ENCODE results near the gene ACP7. TPM values are rescaled to one million over a fixed set of nuclear protein-coding genes. Genes with fewer than 3 reads are reported as not detected.

Gene ACP7
- polyA plus RNA-seq, 1 of the 3 experiments (the other 2 are of a cell fraction) = 0.36 TPM

DNA sequence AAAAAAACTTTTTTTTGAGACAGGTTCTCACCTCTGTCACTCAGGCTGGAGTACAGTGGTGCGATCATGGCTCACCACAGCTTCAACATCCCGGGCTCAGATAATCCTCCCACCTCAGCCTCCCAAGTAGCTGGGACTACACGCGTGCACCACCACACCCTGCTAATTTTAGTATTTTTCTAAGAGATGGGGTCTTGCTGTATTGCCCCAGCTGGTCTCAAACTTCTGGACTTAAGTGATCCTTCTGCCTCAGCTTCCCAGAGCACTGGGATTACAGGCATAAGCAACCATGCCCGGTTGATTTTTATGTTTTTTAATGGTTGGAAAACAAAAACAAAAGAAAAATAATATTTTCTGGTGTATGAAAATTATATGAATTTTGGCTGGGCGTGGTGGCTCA is 9.2 kb upstream of the ACP7 start:
- H3F3A ChIP-seq (replicated peaks; ENCODE audit: insufficient read depth) = peaks cover 27% of the 10 kb centered on the region
- H3K9me2 ChIP-seq = no peaks in the 10 kb centered on the region
- H3K9ac ChIP-seq = no peak overlapping the region
- no peak for TF ChIP-seq TCF12 (IDR thresholded peaks at IDR 0.05)
- TF ChIP-seq, protein P1, sequence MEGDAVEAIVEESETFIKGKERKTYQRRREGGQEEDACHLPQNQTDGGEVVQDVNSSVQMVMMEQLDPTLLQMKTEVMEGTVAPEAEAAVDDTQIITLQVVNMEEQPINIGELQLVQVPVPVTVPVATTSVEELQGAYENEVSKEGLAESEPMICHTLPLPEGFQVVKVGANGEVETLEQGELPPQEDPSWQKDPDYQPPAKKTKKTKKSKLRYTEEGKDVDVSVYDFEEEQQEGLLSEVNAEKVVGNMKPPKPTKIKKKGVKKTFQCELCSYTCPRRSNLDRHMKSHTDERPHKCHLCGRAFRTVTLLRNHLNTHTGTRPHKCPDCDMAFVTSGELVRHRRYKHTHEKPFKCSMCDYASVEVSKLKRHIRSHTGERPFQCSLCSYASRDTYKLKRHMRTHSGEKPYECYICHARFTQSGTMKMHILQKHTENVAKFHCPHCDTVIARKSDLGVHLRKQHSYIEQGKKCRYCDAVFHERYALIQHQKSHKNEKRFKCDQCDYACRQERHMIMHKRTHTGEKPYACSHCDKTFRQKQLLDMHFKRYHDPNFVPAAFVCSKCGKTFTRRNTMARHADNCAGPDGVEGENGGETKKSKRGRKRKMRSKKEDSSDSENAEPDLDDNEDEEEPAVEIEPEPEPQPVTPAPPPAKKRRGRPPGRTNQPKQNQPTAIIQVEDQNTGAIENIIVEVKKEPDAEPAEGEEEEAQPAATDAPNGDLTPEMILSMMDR (IDR thresholded peaks at IDR 0.05) = no peak
- TF ChIP-seq, protein P2, sequence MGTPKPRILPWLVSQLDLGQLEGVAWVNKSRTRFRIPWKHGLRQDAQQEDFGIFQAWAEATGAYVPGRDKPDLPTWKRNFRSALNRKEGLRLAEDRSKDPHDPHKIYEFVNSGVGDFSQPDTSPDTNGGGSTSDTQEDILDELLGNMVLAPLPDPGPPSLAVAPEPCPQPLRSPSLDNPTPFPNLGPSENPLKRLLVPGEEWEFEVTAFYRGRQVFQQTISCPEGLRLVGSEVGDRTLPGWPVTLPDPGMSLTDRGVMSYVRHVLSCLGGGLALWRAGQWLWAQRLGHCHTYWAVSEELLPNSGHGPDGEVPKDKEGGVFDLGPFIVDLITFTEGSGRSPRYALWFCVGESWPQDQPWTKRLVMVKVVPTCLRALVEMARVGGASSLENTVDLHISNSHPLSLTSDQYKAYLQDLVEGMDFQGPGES (IDR thresholded peaks at IDR 0.05; ENCODE audit: low read depth, low read length) = no peak
- no peak for TF ChIP-seq FOSL2 (IDR thresholded peaks at IDR 0.05; ENCODE audit: borderline replicate concordance, low read depth)
- TF ChIP-seq MEF2A (IDR thresholded peaks at IDR 0.05; ENCODE audit: borderline replicate concordance, low read depth) = no peak
- TF ChIP-seq, protein P3, sequence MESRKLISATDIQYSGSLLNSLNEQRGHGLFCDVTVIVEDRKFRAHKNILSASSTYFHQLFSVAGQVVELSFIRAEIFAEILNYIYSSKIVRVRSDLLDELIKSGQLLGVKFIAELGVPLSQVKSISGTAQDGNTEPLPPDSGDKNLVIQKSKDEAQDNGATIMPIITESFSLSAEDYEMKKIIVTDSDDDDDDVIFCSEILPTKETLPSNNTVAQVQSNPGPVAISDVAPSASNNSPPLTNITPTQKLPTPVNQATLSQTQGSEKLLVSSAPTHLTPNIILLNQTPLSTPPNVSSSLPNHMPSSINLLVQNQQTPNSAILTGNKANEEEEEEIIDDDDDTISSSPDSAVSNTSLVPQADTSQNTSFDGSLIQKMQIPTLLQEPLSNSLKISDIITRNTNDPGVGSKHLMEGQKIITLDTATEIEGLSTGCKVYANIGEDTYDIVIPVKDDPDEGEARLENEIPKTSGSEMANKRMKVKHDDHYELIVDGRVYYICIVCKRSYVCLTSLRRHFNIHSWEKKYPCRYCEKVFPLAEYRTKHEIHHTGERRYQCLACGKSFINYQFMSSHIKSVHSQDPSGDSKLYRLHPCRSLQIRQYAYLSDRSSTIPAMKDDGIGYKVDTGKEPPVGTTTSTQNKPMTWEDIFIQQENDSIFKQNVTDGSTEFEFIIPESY (IDR thresholded peaks at IDR 0.05; ENCODE audit: borderline replicate concordance, low read depth) = no peak
- no peak for TF ChIP-seq RFX5 (IDR thresholded peaks at IDR 0.05; ENCODE audit: low read length)
- TF ChIP-seq, protein P4, sequence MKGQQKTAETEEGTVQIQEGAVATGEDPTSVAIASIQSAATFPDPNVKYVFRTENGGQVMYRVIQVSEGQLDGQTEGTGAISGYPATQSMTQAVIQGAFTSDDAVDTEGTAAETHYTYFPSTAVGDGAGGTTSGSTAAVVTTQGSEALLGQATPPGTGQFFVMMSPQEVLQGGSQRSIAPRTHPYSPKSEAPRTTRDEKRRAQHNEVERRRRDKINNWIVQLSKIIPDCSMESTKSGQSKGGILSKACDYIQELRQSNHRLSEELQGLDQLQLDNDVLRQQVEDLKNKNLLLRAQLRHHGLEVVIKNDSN (IDR thresholded peaks at IDR 0.05; ENCODE audit: borderline replicate concordance, low read depth) = no peak
- no peak for TF ChIP-seq CHD2 (IDR thresholded peaks at IDR 0.05; ENCODE audit: low read length, partially characterized antibody)
- TF ChIP-seq, protein P5, sequence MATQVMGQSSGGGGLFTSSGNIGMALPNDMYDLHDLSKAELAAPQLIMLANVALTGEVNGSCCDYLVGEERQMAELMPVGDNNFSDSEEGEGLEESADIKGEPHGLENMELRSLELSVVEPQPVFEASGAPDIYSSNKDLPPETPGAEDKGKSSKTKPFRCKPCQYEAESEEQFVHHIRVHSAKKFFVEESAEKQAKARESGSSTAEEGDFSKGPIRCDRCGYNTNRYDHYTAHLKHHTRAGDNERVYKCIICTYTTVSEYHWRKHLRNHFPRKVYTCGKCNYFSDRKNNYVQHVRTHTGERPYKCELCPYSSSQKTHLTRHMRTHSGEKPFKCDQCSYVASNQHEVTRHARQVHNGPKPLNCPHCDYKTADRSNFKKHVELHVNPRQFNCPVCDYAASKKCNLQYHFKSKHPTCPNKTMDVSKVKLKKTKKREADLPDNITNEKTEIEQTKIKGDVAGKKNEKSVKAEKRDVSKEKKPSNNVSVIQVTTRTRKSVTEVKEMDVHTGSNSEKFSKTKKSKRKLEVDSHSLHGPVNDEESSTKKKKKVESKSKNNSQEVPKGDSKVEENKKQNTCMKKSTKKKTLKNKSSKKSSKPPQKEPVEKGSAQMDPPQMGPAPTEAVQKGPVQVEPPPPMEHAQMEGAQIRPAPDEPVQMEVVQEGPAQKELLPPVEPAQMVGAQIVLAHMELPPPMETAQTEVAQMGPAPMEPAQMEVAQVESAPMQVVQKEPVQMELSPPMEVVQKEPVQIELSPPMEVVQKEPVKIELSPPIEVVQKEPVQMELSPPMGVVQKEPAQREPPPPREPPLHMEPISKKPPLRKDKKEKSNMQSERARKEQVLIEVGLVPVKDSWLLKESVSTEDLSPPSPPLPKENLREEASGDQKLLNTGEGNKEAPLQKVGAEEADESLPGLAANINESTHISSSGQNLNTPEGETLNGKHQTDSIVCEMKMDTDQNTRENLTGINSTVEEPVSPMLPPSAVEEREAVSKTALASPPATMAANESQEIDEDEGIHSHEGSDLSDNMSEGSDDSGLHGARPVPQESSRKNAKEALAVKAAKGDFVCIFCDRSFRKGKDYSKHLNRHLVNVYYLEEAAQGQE (IDR thresholded peaks at IDR 0.05; ENCODE audit: low read depth, low read length) = no peak
- no peak for TF ChIP-seq NFIC (IDR thresholded peaks at IDR 0.05; ENCODE audit: borderline replicate concordance)
- TF ChIP-seq, protein P6, sequence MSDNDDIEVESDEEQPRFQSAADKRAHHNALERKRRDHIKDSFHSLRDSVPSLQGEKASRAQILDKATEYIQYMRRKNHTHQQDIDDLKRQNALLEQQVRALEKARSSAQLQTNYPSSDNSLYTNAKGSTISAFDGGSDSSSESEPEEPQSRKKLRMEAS (IDR thresholded peaks at IDR 0.05; ENCODE audit: low read depth) = no peak
- no peak for TF ChIP-seq SMC3 (IDR thresholded peaks at IDR 0.05; ENCODE audit: low read depth, low read length)
- TF ChIP-seq RAD21 (IDR thresholded peaks at IDR 0.05; ENCODE audit: low read length) = no peak
- no peak for TF ChIP-seq EP300 (IDR thresholded peaks at IDR 0.05; ENCODE audit: borderline replicate concordance in 1 of 2, low read depth in 1 of 2, low read length in 1 of 2)
- no peak for TF ChIP-seq MXI1 (IDR thresholded peaks at IDR 0.05; ENCODE audit: low read depth, low read length)
- TF ChIP-seq POLR2AphosphoS5 (IDR thresholded peaks at IDR 0.05; ENCODE audit: low read depth, low read length) = no peak
- TF ChIP-seq, protein P7, sequence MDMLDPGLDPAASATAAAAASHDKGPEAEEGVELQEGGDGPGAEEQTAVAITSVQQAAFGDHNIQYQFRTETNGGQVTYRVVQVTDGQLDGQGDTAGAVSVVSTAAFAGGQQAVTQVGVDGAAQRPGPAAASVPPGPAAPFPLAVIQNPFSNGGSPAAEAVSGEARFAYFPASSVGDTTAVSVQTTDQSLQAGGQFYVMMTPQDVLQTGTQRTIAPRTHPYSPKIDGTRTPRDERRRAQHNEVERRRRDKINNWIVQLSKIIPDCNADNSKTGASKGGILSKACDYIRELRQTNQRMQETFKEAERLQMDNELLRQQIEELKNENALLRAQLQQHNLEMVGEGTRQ (IDR thresholded peaks at IDR 0.05; ENCODE audit: borderline replicate concordance, low read depth, low read length) = no peak
- CTCF ChIA-PET = interaction anchor here (1.0 kb wide), 1 partner anchor 21 kb away, joined by 3 read pairs; no protein-coding TSS in a partner anchor
- POLR2A ChIA-PET = no interaction called here
- H3K4me2 ChIP-seq = no peak overlapping the region; the same call in 1 of the 2 replicates
- H3K79me2 ChIP-seq (ENCODE audit: insufficient read depth) = no peaks in the 10 kb centered on the region
- H4K20me1 ChIP-seq (ENCODE audit: insufficient read depth) = no peaks in the 10 kb centered on the region
- H3K4me1 ChIP-seq (ENCODE audit: control insufficient read depth in 1 of 2, insufficient read depth in 2 of 2, low read depth in 1 of 2, low read length in 1 of 2) = peaks cover 0 to 18% of the 10 kb centered on the region in 2 experiments; a peak in 1 of 4 replicates
- H2AFZ ChIP-seq (ENCODE audit: low read depth) = no peak overlapping the region
- peak overlapping the region in 1 of 2 experiments; percentile 84; a peak in 2 of 4 replicates for H3K27ac ChIP-seq (ENCODE audit: low read depth in 2 of 2, low read length in 1 of 2)
- H3K9me3 ChIP-seq = no peaks in the 10 kb centered on the region
- no peak for DNase-seq
- no peaks in the 10 kb centered on the region for H3K27me3 ChIP-seq (ENCODE audit: insufficient read depth)
- no peak overlapping the region for H3K4me3 ChIP-seq (ENCODE audit: low read depth in 2 of 2, low read length in 1 of 2)
- WGBS (ENCODE audit: low lambda C conversion rate) = 84% methylated on average over 6 of the region's 6 CpGs
- H3K36me3 ChIP-seq (replicated peaks in 1 of 2; ENCODE audit: control insufficient read depth in 1 of 2, insufficient read depth in 2 of 2, low read length in 1 of 2) = no peaks in the 10 kb centered on the region
